Adrenal gland (tissue), 12 donors: Measurements from ENCODE around the gene AGR3. TPM values are rescaled to one million over a fixed set of nuclear protein-coding genes. Genes with fewer than 3 reads are reported as not detected.

Experiments used
- DNase-seq, 7 donors: peaks; one replicate each; pipeline ENCODE4 v3.0.0-alpha.2; 2019 to 2020
- H3K27ac ChIP-seq, 5 donors: fragments of 200-600 bp; sonication (generic) in 4 of 5; 1 replicate in 3 of 5; 2 replicates in 2 of 5; pipeline versions ENCODE4 v1.5.1 to v1.8.0; 2016 to 2020; ENCODE audit warnings: mild to moderate bottlenecking in 1 of 5
- H3K27me3 ChIP-seq: fragments of 200-600 bp; 2 replicates; pipeline ENCODE4 v1.8.0; 2021
- H3K36me3 ChIP-seq, 2 donors: fragments of 200-600 bp; replicated peaks in 1 of 2; 1 replicate in 1 of 2; 2 replicates in 1 of 2; pipeline versions ENCODE4 v1.5.1 to v1.8.0; 2018 to 2022
- H3K4me1 ChIP-seq, 2 donors: fragments of 200-600 bp; replicated peaks in 1 of 2; 1 replicate in 1 of 2; 2 replicates in 1 of 2; pipeline versions ENCODE4 v1.5.1 to v1.8.0; 2018 to 2021
- H3K4me3 ChIP-seq, 4 donors: fragments of 200-600 bp; sonication (generic) in 3 of 4; one replicate each; pipeline ENCODE4 v1.5.1; 2016 to 2018
- H3K9me3 ChIP-seq, 3 donors: fragments of 200-600 bp; sonication (generic) in 1 of 3; replicated peaks in 1 of 3; 1 replicate in 2 of 3; 2 replicates in 1 of 3; pipeline versions ENCODE4 v1.5.1 to v1.8.0; 2016 to 2021
- POLR2A ChIP-seq, 2 donors: fragments of 450-650 bp; IDR thresholded peaks; one replicate each; pipeline ENCODE4 v1.6.1; 2017; ENCODE audit warnings: antibody characterized with exemption in 2 of 2, mild to moderate bottlenecking in 2 of 2, moderate library complexity in 1 of 2
- WGBS, 4 donors: extraction: QIAGEN DNeasy Blood & Tissue Kit in 2 of 4; methylation state at CpG; one replicate each; pipeline versions ENCODE4 v1.1.5 to v1.1.7; 2013 to 2017; 5-methylcytosine and 5-hydroxymethylcytosine counted together
- intact Hi-C, 2 donors: fragments of 100-400 bp; cut with DNase I; formaldehyde crosslinking; loops; one replicate each; pipeline versions ENCODE4 v1.14.1 to v1.15.0; 2022 to 2023
- polyA plus RNA-seq, 3 donors: library from polyadenylated mRNA; stranded (reverse); fragments of 200-250 nt in 2 of 3; fragments of 350-450 nt in 1 of 3; fragmentation: Illumina TruSeq in 1 of 3; extraction: RNeasy Lipid Tissue Mini Kit (QIAGEN cat#74804) in 1 of 3; gene quantifications; one replicate each; pipeline ENCODE4 v1.2.3, GENCODE V29; 2013 to 2014
- total RNA-seq, 9 donors: library from RNA; depleted of rRNA in 4 of 9; stranded (reverse); fragments of >200 nt in 4 of 9; fragments of 120-200 nt in 1 of 9; fragmentation: NEBNext Ultra II Directional in 1 of 9; extraction: Animal tissue kit (Norgen Biotek cat#: 25700) in 1 of 9; gene quantifications; one replicate each; pipeline versions ENCODE4 v1.1.0 to v1.2.4, GENCODE V29; 2013 to 2023
- TF ChIP-seq, protein P1 (sequence below), 6 experiments: fragments of 450-650 bp in 4 of 6; fragments of 200-600 bp in 2 of 6; sonication (generic) in 1 of 6; IDR thresholded peaks; 1 replicate in 5 of 6; 2 replicates in 1 of 6; pipeline versions ENCODE4 v1.5.1 to v1.8.0; 2016 to 2021; ENCODE audit warnings: antibody characterized with exemption in 6 of 6, mild to moderate bottlenecking in 2 of 6, moderate library complexity in 1 of 6
- donor health status: healthy with polysubstance abuse.
- donor health status: Bipolar disorder and iron deficiency.
- donor health status: DM: yes; HTN: yes; CAD: no.
- donor health status: DM: no; HTN: no; CAD: no.
- donor health status: DM: no; HTN: no; CAD: no.
- donor health status: DM: yes; HTN: yes; CAD: no.

The AGR3 gene
- total and polyA plus RNA-seq, 12 donors, result not detected

DNA sequence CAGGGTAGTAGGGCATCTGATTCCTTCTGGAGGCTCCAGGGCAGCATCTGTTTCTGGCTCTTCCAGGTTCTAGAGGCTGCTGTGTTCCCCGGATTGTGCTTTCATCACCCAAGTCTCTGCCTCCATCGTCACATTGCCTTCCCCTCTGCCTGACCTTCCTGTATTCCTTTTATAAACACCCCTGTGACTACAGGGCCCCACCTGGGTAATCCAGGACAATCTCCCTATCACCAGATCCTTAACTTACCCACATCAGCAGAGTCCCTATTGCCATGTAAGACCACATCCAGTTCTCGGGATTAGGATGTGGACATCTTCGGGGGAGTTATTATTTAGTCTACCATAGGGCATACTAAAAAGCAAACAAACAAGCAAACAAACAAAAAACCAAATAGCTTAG lies 39.4 kb upstream of the AGR3 start:
- intact Hi-C loops, result no loop called here
- DNase-seq, result no peak

DNA sequence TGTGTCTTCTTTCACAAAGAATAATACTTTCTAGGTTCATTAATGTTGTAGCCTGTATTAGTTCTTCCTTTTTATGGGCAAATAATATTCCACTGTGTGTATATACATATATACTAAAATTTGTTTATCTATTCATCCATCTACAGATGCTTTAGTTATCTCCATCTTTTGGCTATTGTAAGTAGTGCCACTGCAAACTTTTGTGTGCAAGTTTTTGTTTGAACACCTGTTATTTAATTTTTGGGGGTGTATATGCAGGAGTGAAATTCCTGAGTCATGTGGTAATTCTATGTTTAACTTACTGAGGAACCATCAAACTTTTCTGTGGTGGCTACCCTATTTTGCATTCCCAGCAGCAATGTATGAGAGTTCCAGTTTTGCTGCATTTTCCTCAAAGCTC lies 37.7 kb upstream of the AGR3 start:
- Histone ChIP-seq H3K4me1 (no peaks in the 10 kb centered on the region), H3K36me3 (no peaks in the 10 kb centered on the region), H3K27me3 (no peaks in the 10 kb centered on the region), H3K27ac (no peak overlapping the region), H3K9me3 (no peaks in the 10 kb centered on the region), H3K4me3 (no peak overlapping the region)
- intact Hi-C loops, result loop anchor here (5.0 to 10.0 kb wide), 3 partner anchors 115 to 225 kb away; partner anchors contain the start of gene AGR2 (in 2 of the 2)
- no peak for TF ChIP-seq POLR2A (IDR thresholded peaks at IDR 0.05)
- TF ChIP-seq, protein P1, sequence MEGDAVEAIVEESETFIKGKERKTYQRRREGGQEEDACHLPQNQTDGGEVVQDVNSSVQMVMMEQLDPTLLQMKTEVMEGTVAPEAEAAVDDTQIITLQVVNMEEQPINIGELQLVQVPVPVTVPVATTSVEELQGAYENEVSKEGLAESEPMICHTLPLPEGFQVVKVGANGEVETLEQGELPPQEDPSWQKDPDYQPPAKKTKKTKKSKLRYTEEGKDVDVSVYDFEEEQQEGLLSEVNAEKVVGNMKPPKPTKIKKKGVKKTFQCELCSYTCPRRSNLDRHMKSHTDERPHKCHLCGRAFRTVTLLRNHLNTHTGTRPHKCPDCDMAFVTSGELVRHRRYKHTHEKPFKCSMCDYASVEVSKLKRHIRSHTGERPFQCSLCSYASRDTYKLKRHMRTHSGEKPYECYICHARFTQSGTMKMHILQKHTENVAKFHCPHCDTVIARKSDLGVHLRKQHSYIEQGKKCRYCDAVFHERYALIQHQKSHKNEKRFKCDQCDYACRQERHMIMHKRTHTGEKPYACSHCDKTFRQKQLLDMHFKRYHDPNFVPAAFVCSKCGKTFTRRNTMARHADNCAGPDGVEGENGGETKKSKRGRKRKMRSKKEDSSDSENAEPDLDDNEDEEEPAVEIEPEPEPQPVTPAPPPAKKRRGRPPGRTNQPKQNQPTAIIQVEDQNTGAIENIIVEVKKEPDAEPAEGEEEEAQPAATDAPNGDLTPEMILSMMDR (IDR thresholded peaks at IDR 0.05), result no peak
- no peak for DNase-seq

More for the DNA sequence above, 39.4 kb upstream of the AGR3 start:
- no peaks in the 10 kb centered on the region for H3K27me3 ChIP-seq
- no peaks in the 10 kb centered on the region for H3K4me1 ChIP-seq
- no peaks in the 10 kb centered on the region for H3K9me3 ChIP-seq
- H3K4me3 ChIP-seq, result no peak overlapping the region
- TF ChIP-seq, protein P1 (IDR thresholded peaks at IDR 0.05), result no peak
- no peak for TF ChIP-seq POLR2A (IDR thresholded peaks at IDR 0.05)
- H3K36me3 ChIP-seq, result no peaks in the 10 kb centered on the region
- 82 to 88% (median 84%) methylated on average over 4 of the region's 4 CpGs for WGBS, 4 donors
- H3K27ac ChIP-seq, result no peak overlapping the region

DNA sequence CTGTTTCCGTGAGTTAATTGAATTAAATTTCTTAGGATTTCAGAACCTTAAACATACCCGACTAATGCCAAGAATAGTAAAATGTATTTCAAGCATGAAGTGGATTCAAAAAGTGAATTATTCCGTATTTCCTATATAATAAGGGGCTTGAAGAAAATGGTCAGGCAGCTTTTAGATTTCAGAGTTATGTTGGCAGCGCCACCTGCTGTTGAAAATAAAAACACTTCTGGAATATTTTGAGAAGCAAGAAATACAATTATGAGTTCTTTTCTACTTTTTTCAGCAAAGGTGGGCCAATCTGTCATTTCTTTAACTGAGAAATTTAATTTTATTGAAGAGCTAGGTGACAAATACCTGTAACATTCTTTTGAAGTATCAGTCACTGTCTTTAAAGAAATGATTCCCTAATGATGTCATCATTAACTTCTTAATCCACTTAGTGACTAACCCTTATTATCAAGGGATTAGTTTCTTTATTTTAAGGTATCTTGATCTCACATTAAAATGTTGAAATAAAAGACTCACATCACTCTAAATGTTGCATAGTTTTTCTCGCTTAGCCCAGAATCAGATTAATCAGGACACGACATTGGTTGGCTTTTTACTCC lies 36.6 kb upstream of the AGR3 start:
- Histone ChIP-seq H3K9me3 (no peaks in the 10 kb centered on the region), H3K27ac (no peak overlapping the region), H3K4me1 (no peaks in the 10 kb centered on the region), H3K4me3 (no peak overlapping the region), H3K36me3 (no peaks in the 10 kb centered on the region), H3K27me3 (no peaks in the 10 kb centered on the region)
- no peak for TF ChIP-seq POLR2A (IDR thresholded peaks at IDR 0.05)
- TF ChIP-seq, protein P1 (IDR thresholded peaks at IDR 0.05), result peak in 5 of 6 experiments; percentile 58 to 77 (median 65)
- intact Hi-C loops, result loop anchor here (5.0 to 10.0 kb wide), 3 partner anchors 114 to 224 kb away; partner anchors contain the start of gene AGR2 (in 2 of the 2)
- WGBS, 4 donors, result 44 to 48% (median 47%) methylated on average over 6 of the region's 6 CpGs
- DNase-seq, result peak in 3 of 7 donors; percentile 29 to 54 (median 37)

DNA sequence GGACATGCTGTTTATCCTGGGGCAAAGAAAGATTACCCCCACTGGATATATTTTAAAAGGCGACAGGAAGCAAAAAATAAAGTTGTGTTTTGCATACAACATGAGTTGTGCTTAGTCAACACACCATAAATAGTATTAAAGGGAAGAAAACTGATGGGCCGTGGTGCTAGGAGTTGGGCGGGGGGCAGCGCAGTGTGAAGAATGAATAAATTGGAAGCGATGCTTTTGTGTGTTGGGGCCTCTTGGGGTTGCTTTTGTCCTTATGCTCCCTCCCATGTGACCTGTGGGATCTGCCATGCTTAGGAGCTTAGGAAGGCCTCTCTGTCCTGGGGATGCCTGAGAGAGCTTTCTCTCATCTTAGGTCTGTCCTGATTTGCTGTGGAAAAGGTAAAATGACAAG lies 35.0 kb upstream of the AGR3 start:
- no peaks in the 10 kb centered on the region for H3K4me1 ChIP-seq
- no peaks in the 10 kb centered on the region for H3K36me3 ChIP-seq
- intact Hi-C loops, result loop anchor here (5.0 to 10.0 kb wide), 3 partner anchors 112 to 222 kb away; partner anchors contain the start of gene AGR2 (in 2 of the 2)
- TF ChIP-seq, protein P1 (IDR thresholded peaks at IDR 0.05), result no peak
- TF ChIP-seq POLR2A (IDR thresholded peaks at IDR 0.05), result no peak
- no peak for DNase-seq
- H3K4me3 ChIP-seq, result no peak overlapping the region
- 91 to 98% (median 94%) methylated on average over 5 of the region's 5 CpGs for WGBS, 4 donors
- H3K9me3 ChIP-seq, result no peaks in the 10 kb centered on the region
- H3K27me3 ChIP-seq, result no peaks in the 10 kb centered on the region
- no peak overlapping the region for H3K27ac ChIP-seq
